ENCODE measurements around the gene FBXO27.
"Not testable (repeated sequence)": the region's sequence is repeated elsewhere in the genome, so short reads cannot be mapped to it uniquely, and the experiment has no call there.

Gene FBXO27

GRCh38 chr19:39037194-39037593, 4.8 kb upstream of the FBXO27 start:
- DNase-seq, result no peak

GRCh38 chr19:39036581-39036980, 4.2 kb upstream of the FBXO27 start:
- DNase-seq, result no peak

- DNase-seq, result peak; percentile 14
Observed at GRCh38 chr19:39031368-39032062, 834 bp downstream of the FBXO27 start.

GRCh38 chr19:39030854-39031367, 1.4 kb downstream of the FBXO27 start:
- no peak for DNase-seq

- no peak for DNase-seq
Observed at GRCh38 chr19:39024875-39025641, 7.3 kb downstream of the FBXO27 start.

GRCh38 chr19:39021063-39021462, 11.3 kb downstream of the FBXO27 start:
- DNase-seq, result no peak

- no peak for DNase-seq
Observed at GRCh38 chr19:39017646-39018045, 14.7 kb downstream of the FBXO27 start.

GRCh38 chr19:39017026-39017425, 15.3 kb downstream of the FBXO27 start:
- no peak for DNase-seq

- DNase-seq, result no peak
Observed at GRCh38 chr19:39014037-39014436, 18.3 kb downstream of the FBXO27 start.

- DNase-seq, result no peak
Observed at GRCh38 chr19:39009001-39009400, 23.3 kb downstream of the FBXO27 start.

GRCh38 chr19:39008137-39008536, 24.2 kb downstream of the FBXO27 start:
- no peak for DNase-seq

GRCh38 chr19:39007096-39007495, 25.3 kb downstream of the FBXO27 start:
- DNase-seq, result no peak

- no peak for DNase-seq
Observed at GRCh38 chr19:39004403-39004802, 27.9 kb downstream of the FBXO27 start.

GRCh38 chr19:39003796-39004195, 28.6 kb downstream of the FBXO27 start:
- DNase-seq, result no peak

- DNase-seq, result no peak
Observed at GRCh38 chr19:39003188-39003587, 29.2 kb downstream of the FBXO27 start.

GRCh38 chr19:39001041-39001440, 31.3 kb downstream of the FBXO27 start:
- peak; percentile 60 for DNase-seq

GRCh38 chr19:38997576-38997975, 34.8 kb downstream of the FBXO27 start:
- DNase-seq, result not testable (repeated sequence)

- DNase-seq, result no peak
Observed at GRCh38 chr19:38993271-38993670, 39.1 kb downstream of the FBXO27 start.

GRCh38 chr19:38990949-38991697, 41.2 kb downstream of the FBXO27 start:
- no peak for DNase-seq

GRCh38 chr19:38989614-38990013, 42.7 kb downstream of the FBXO27 start:
- not testable (repeated sequence) for DNase-seq

- DNase-seq, result peak; percentile 48
Observed at GRCh38 chr19:38989066-38989605, 43.2 kb downstream of the FBXO27 start.

GRCh38 chr19:38988627-38989026, 43.7 kb downstream of the FBXO27 start:
- not testable (repeated sequence) for DNase-seq

- DNase-seq, result not testable (repeated sequence)
Observed at GRCh38 chr19:38987745-38988144, 44.6 kb downstream of the FBXO27 start.

Data from NCI-H524 treated with DMSO at 0.1 percent for 48 hours (cell line).